ENCODE results near the gene C4orf51.
A peak's percentile ranks its signal among the peaks of the same experiment; 100 is the strongest.
"Not testable (repeated sequence)": the region's sequence is repeated elsewhere in the genome, so short reads cannot be mapped to it uniquely, and the experiment has no call there.

C4orf51 gene

GRCh38 chr4:145679520-145679919 lies 426 bp upstream of the C4orf51 start:
- no peak overlapping the region for H3K27ac ChIP-seq (ENCODE audit: low read length)
- H3K9me3 ChIP-seq (ENCODE audit: insufficient read depth, low read depth, low read length): peaks cover 6% of the 10 kb centered on the region
- H3K4me3 ChIP-seq (ENCODE audit: low read length): no peak overlapping the region
- no peaks in the 10 kb centered on the region for H3K4me1 ChIP-seq (ENCODE audit: insufficient read depth, low read length)
- no peak overlapping the region for H3K9ac ChIP-seq (ENCODE audit: low read depth, low read length)
- H3K27me3 ChIP-seq (ENCODE audit: insufficient read depth, low read length): no peaks in the 10 kb centered on the region
- H3K36me3 ChIP-seq (ENCODE audit: insufficient read depth, low read depth, low read length): no peaks in the 10 kb centered on the region

DNA sequence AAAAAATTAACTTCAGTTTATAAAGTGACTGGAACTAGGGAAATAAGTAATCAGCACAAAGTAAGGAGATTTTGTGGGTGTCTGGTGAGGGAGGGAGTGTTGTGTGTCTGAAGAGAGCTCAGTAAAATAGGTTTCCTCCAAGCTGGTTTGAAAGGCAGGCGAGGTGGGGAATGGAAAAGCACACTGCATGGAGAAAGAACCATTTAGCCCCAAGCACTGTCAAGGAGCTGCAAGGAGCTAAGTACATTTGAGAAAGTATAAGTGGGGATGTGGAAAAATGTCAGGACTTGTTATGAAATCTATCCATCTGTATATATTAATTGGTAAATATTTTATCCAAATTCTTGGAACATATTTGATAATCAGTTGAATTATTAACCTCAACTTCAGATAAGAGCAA lies 956 bp downstream of the C4orf51 start:
- Histone ChIP-seq H3K9me3 (ENCODE audit: insufficient read depth, low read depth, low read length) (peaks cover 6% of the 10 kb centered on the region), H3K36me3 (ENCODE audit: insufficient read depth, low read depth, low read length) (no peaks in the 10 kb centered on the region), H3K9ac (ENCODE audit: low read depth, low read length) (no peak overlapping the region), H3K27me3 (ENCODE audit: insufficient read depth, low read length) (no peaks in the 10 kb centered on the region), H3K4me3 (ENCODE audit: low read length) (no peak overlapping the region), H3K27ac (ENCODE audit: low read length) (no peak overlapping the region), H3K4me1 (ENCODE audit: insufficient read depth, low read length) (no peaks in the 10 kb centered on the region)

- H3K4me3 ChIP-seq (ENCODE audit: low read length): no peak overlapping the region
- 0 out of 2 replicates have a peak, but pooled peaks cover 4% of the 10 kb centered on the region for H3K4me1 ChIP-seq (ENCODE audit: insufficient read depth, low read length)
- no peaks in the 10 kb centered on the region for H3K27me3 ChIP-seq (ENCODE audit: insufficient read depth, low read length)
- H3K9ac ChIP-seq (ENCODE audit: low read depth, low read length): no peak overlapping the region
- no peaks in the 10 kb centered on the region for H3K36me3 ChIP-seq (ENCODE audit: insufficient read depth, low read depth, low read length)
- H3K27ac ChIP-seq (ENCODE audit: low read length): no peak overlapping the region
- H3K9me3 ChIP-seq (ENCODE audit: insufficient read depth, low read depth, low read length): peaks cover 6% of the 10 kb centered on the region
Measured at GRCh38 chr4:145681518-145681917, 1.6 kb downstream of the C4orf51 start.

- Histone ChIP-seq H3K36me3 (ENCODE audit: insufficient read depth, low read depth, low read length) (no peaks in the 10 kb centered on the region), H3K27me3 (ENCODE audit: insufficient read depth, low read length) (no peaks in the 10 kb centered on the region), H3K4me1 (ENCODE audit: insufficient read depth, low read length) (0 out of 2 replicates have a peak, but pooled peaks cover 4% of the 10 kb centered on the region), H3K27ac (ENCODE audit: low read length) (no peak overlapping the region), H3K9me3 (ENCODE audit: insufficient read depth, low read depth, low read length) (peaks cover 6% of the 10 kb centered on the region), H3K4me3 (ENCODE audit: low read length) (no peak overlapping the region), H3K9ac (ENCODE audit: low read depth, low read length) (no peak overlapping the region)
Measured at GRCh38 chr4:145681956-145682355, 2.0 kb downstream of the C4orf51 start.

DNA sequence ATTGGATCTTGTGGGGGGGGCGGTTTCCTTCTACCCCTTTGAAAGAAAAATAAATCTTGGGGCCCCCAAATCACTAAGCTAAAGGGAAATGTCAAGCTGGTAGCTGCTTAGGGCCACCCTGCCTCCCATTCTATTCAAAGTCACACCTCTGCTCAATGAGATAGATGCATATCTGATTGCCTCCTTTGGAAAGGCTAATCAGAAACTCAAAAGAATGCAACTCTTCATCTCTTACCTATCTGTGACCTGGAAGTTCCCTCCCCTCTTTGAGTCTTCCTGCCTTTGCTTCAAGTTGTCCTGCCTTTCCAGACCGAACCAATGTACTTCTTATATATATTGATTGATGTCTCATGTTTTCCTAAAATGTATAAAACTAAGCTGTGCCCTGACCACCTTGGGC lies 7.0 kb downstream of the C4orf51 start:
- Histone ChIP-seq H3K27ac (ENCODE audit: low read length) (no peak overlapping the region), H3K4me1 (ENCODE audit: insufficient read depth, low read length) (0 out of 2 replicates have a peak, but pooled peaks cover 9% of the 10 kb centered on the region), H3K4me3 (ENCODE audit: low read length) (no peak overlapping the region), H3K27me3 (ENCODE audit: insufficient read depth, low read length) (no peaks in the 10 kb centered on the region), H3K9me3 (ENCODE audit: insufficient read depth, low read depth, low read length) (no peaks in the 10 kb centered on the region), H3K9ac (ENCODE audit: low read depth, low read length) (no peak overlapping the region), H3K36me3 (ENCODE audit: insufficient read depth, low read depth, low read length) (no peaks in the 10 kb centered on the region)

DNA sequence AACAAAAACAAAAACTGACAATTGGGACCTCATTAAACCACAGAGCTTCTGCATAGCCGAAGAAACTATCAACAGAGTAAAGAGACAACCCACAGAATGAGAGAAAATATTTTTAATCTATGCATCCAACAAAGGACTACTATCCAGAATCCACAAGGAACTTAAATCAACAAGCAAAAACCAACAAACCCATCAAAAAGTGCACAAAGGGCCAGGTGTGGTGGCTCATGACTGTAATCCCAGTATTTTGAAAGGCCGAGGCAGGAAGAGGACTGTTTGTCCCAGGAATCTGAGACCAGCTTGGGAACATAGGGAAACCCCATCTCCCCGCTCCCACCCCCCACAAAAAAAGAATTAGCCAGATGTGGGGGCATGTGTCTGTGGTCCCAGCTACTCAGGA lies 10.7 kb downstream of the C4orf51 start:
- H3K27ac ChIP-seq (ENCODE audit: low read length): no peak overlapping the region
- no peak overlapping the region for H3K9ac ChIP-seq (ENCODE audit: low read depth, low read length)
- H3K4me1 ChIP-seq (ENCODE audit: insufficient read depth, low read length): 0 out of 2 replicates have a peak, but pooled peaks cover 9% of the 10 kb centered on the region
- H3K9me3 ChIP-seq (ENCODE audit: insufficient read depth, low read depth, low read length): no peaks in the 10 kb centered on the region
- H3K4me3 ChIP-seq (ENCODE audit: low read length): no peak overlapping the region
- no peaks in the 10 kb centered on the region for H3K36me3 ChIP-seq (ENCODE audit: insufficient read depth, low read depth, low read length)
- no peaks in the 10 kb centered on the region for H3K27me3 ChIP-seq (ENCODE audit: insufficient read depth, low read length)

DNA sequence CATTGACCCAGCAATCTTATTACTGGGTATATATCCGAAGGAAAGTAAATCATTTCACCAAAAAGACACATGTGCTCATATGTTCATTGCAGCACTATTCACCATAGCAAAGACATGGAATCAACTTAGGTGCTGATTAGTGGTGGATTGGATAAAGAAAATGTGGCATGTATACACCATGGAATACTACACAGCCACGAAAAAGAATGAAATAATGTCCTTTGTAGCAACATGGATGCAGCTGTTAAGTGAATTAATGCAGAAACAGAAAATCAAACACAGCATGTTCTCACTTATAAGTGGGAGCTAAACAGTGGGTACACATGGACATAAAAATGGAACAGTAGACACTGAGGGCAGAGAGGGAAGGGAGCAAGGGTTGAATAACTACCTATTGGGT lies 11.5 kb downstream of the C4orf51 start:
- not testable (repeated sequence) for H3K9ac ChIP-seq (ENCODE audit: low read depth, low read length); H3K27me3 ChIP-seq (ENCODE audit: insufficient read depth, low read length); H3K27ac ChIP-seq (ENCODE audit: low read length); H3K9me3 ChIP-seq (ENCODE audit: insufficient read depth, low read depth, low read length); H3K36me3 ChIP-seq (ENCODE audit: insufficient read depth, low read depth, low read length); H3K4me3 ChIP-seq (ENCODE audit: low read length); H3K4me1 ChIP-seq (ENCODE audit: insufficient read depth, low read length)

DNA sequence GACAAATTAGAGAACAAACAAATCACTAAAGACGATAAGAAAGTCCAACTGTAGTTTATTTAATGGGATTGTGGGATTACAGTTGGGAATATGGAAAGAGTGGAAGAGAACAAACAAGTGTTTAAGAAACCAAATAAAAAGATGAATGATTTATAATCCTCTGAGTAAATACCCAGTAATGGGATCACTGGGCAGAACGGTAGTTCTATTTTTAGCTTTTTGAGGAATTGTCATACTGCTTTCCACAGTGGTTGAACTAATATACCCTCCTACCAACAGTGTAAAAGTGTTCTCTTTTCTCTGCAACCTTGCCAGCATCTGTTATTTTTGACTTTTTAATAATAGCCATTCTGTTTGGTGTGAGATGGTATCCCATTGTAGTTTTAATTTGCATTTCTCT lies 15.0 kb downstream of the C4orf51 start:
- Histone ChIP-seq H3K4me1 (ENCODE audit: insufficient read depth, low read length) (no peaks in the 10 kb centered on the region; the same call in 1 of the 2 replicates), H3K36me3 (ENCODE audit: insufficient read depth, low read depth, low read length) (no peaks in the 10 kb centered on the region), H3K27ac (ENCODE audit: low read length) (no peak overlapping the region), H3K27me3 (ENCODE audit: insufficient read depth, low read length) (no peaks in the 10 kb centered on the region), H3K4me3 (ENCODE audit: low read length) (no peak overlapping the region), H3K9me3 (ENCODE audit: insufficient read depth, low read depth, low read length) (no peaks in the 10 kb centered on the region), H3K9ac (ENCODE audit: low read depth, low read length) (no peak overlapping the region)

DNA sequence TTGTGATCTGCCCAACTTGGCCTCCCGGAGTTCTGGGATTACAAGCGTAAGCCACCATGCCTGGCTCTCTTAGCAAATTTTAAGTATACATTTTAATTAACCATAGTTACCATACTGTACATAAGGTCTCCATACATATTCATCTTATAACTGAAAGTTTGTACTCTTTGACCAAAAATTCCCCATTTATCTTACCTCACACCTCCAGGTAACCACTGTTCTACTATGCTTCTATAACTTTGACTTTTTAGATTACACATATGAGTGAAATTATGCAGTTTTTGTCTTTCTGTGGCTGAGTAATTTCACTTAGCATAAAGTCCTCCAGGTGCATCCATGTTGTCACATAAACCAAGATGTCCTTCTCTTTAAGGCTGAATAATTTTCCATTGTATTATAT lies 17.4 kb downstream of the C4orf51 start:
- H3K9me3 ChIP-seq (ENCODE audit: insufficient read depth, low read depth, low read length): no peaks in the 10 kb centered on the region
- H3K36me3 ChIP-seq (ENCODE audit: insufficient read depth, low read depth, low read length): no peaks in the 10 kb centered on the region
- H3K4me1 ChIP-seq (ENCODE audit: insufficient read depth, low read length): no peaks in the 10 kb centered on the region; the same call in 1 of the 2 replicates
- no peak overlapping the region for H3K4me3 ChIP-seq (ENCODE audit: low read length)
- no peak overlapping the region for H3K9ac ChIP-seq (ENCODE audit: low read depth, low read length)
- H3K27ac ChIP-seq (ENCODE audit: low read length): no peak overlapping the region
- no peaks in the 10 kb centered on the region for H3K27me3 ChIP-seq (ENCODE audit: insufficient read depth, low read length)

GRCh38 chr4:145698507-145698906 lies 18.6 kb downstream of the C4orf51 start:
- Histone ChIP-seq H3K36me3 (ENCODE audit: insufficient read depth, low read depth, low read length) (no peaks in the 10 kb centered on the region), H3K4me1 (ENCODE audit: insufficient read depth, low read length) (peaks cover 3% of the 10 kb centered on the region), H3K4me3 (ENCODE audit: low read length) (no peak overlapping the region), H3K27ac (ENCODE audit: low read length) (no peak overlapping the region), H3K9ac (ENCODE audit: low read depth, low read length) (no peak overlapping the region), H3K27me3 (ENCODE audit: insufficient read depth, low read length) (no peaks in the 10 kb centered on the region), H3K9me3 (ENCODE audit: insufficient read depth, low read depth, low read length) (no peaks in the 10 kb centered on the region)

DNA sequence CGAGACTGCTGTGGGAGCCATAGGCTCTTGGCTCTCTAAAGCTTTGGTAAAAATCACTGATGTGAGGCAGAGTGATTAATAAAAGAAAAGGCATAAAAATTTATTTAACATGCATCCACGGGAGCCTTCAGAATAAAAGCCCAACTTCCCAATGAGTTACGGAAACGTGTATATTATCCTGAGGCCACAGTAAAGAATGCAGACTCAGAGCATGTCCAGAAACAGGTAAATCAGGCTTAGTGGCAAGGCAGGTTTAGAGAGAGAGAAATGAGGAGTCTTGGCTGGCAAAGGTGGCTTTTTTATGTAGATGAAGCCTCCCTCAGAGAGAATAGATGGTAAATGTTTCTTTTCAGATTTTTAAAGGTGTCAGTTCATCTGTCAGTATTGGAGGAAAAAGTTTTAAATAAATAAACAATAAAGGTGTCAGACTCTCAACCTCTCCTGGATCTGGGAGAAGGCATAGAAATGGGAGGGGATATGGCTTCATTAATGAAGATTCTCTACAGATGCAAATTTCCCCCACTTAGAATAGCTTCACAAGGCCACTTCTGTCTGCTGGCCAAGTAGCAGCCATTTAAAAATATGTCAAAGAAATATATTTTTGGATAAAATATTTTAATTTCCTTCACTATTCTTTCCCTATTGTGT lies 24.0 kb downstream of the C4orf51 start:
- Histone ChIP-seq H3K4me3 (ENCODE audit: low read length) (peak overlapping the region; percentile 36), H3K36me3 (ENCODE audit: insufficient read depth, low read depth, low read length) (no peaks in the 10 kb centered on the region; the same call in 1 of the 2 replicates), H3K27ac (ENCODE audit: low read length) (no peak overlapping the region), H3K4me1 (ENCODE audit: insufficient read depth, low read length) (peaks cover 18% of the 10 kb centered on the region), H3K9me3 (ENCODE audit: insufficient read depth, low read depth, low read length) (no peaks in the 10 kb centered on the region), H3K27me3 (ENCODE audit: insufficient read depth, low read length) (no peaks in the 10 kb centered on the region), H3K9ac (ENCODE audit: low read depth, low read length) (peak overlapping the region; percentile 29; the same call in 1 of the 2 replicates)

DNA sequence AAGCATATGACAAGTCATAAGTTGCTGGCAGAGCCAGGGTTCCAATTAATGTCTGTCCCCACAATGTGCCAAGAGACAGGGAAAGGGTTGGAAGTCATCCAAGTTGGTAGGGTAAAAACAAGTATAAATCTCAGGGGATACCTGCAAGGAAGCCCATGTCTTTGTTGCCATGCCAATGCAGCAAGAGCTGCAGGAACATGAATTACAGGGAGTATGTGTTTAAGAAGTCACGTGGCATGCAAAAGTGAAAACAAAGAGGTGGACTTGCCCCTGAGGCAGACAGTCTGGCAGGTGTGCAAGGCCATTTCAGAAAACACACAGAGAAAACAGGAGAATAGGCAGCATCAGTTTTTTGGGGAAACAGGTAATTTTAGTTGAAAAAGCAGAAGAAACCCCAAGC lies 29.4 kb downstream of the C4orf51 start:
- Histone ChIP-seq H3K36me3 (ENCODE audit: insufficient read depth, low read depth, low read length) (no peaks in the 10 kb centered on the region; the same call in 1 of the 2 replicates), H3K4me1 (ENCODE audit: insufficient read depth, low read length) (peaks cover 10% of the 10 kb centered on the region), H3K4me3 (ENCODE audit: low read length) (no peak overlapping the region), H3K9ac (ENCODE audit: low read depth, low read length) (no peak overlapping the region), H3K9me3 (ENCODE audit: insufficient read depth, low read depth, low read length) (no peaks in the 10 kb centered on the region), H3K27ac (ENCODE audit: low read length) (no peak overlapping the region), H3K27me3 (ENCODE audit: insufficient read depth, low read length) (no peaks in the 10 kb centered on the region)
